ENCODE results near the gene PTPRK.

Gene PTPRK

DNA sequence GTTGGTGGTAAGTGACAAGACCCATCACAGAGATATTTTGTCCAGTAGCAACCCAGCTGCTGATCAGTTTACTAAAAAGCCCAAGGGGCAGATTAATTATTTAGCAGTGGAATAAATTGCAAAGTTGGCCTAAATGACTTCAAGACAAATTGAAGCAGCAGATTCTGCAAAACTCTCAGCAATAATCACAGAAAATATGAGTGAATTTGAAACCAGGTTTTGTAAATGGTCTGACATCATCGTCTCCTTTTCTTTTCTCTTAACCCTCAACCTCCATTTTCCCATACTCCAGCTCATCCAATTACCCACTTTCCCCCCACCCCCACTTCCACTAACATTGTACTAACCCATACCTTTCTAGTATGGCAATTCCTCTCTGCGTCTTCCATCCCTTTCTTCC, 11.3 kb upstream of the PTPRK start:
- Histone ChIP-seq H3K27me3 (ENCODE audit: control insufficient read depth, insufficient read depth, low read length) (no peaks in the 10 kb centered on the region), H3K4me3 (ENCODE audit: low read depth, low read length) (no peak overlapping the region), H3K9ac (ENCODE audit: low read depth, low read length) (no peak overlapping the region), H3K9me3 (ENCODE audit: control insufficient read depth, insufficient read depth, low read length) (no peaks in the 10 kb centered on the region), H3K36me3 (ENCODE audit: control insufficient read depth, insufficient read depth, low read length) (no peaks in the 10 kb centered on the region), H3K27ac (ENCODE audit: low read depth, low read length) (no peak overlapping the region), H3K4me1 (ENCODE audit: control insufficient read depth, insufficient read depth, low read length) (no peaks in the 10 kb centered on the region)

GRCh38 chr6:128528241-128528640, 7.8 kb upstream of the PTPRK start:
- H3K4me1 ChIP-seq (ENCODE audit: control insufficient read depth, insufficient read depth, low read length) = peaks cover 4% of the 10 kb centered on the region; the same call in 1 of the 2 replicates
- no peaks in the 10 kb centered on the region for H3K36me3 ChIP-seq (ENCODE audit: control insufficient read depth, insufficient read depth, low read length)
- H3K4me3 ChIP-seq (ENCODE audit: low read depth, low read length) = no peak overlapping the region
- no peaks in the 10 kb centered on the region for H3K9me3 ChIP-seq (ENCODE audit: control insufficient read depth, insufficient read depth, low read length)
- no peak overlapping the region for H3K27ac ChIP-seq (ENCODE audit: low read depth, low read length)
- H3K9ac ChIP-seq (ENCODE audit: low read depth, low read length) = no peak overlapping the region
- no peaks in the 10 kb centered on the region for H3K27me3 ChIP-seq (ENCODE audit: control insufficient read depth, insufficient read depth, low read length)

DNA sequence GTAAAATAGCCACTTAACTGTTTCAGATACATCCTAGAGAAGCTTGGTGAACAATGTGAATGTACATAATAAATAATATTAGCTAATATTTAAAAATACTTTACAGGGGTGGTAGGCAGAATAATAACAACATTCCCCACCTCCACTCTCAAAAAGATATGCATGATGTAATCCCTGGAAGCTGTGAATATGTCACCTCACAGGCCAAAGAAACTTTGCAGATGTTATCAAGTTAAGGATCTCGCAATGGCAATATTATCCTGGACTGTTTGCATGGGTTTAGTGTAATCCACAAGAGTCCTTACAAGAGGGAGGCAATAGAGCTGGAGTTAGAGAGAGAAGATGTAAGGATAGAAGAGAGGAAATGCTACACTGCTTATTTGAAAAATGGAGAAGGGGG, 7.0 kb upstream of the PTPRK start:
- peaks cover 4% of the 10 kb centered on the region; the same call in 1 of the 2 replicates for H3K4me1 ChIP-seq (ENCODE audit: control insufficient read depth, insufficient read depth, low read length)
- no peak overlapping the region for H3K9ac ChIP-seq (ENCODE audit: low read depth, low read length)
- H3K4me3 ChIP-seq (ENCODE audit: low read depth, low read length) = no peak overlapping the region
- H3K9me3 ChIP-seq (ENCODE audit: control insufficient read depth, insufficient read depth, low read length) = no peaks in the 10 kb centered on the region
- H3K36me3 ChIP-seq (ENCODE audit: control insufficient read depth, insufficient read depth, low read length) = no peaks in the 10 kb centered on the region
- no peak overlapping the region for H3K27ac ChIP-seq (ENCODE audit: low read depth, low read length)
- no peaks in the 10 kb centered on the region for H3K27me3 ChIP-seq (ENCODE audit: control insufficient read depth, insufficient read depth, low read length)

GRCh38 chr6:128526152-128526914, 5.9 kb upstream of the PTPRK start:
- H3K4me3 ChIP-seq (ENCODE audit: low read depth, low read length) = no peak overlapping the region
- H3K27me3 ChIP-seq (ENCODE audit: control insufficient read depth, insufficient read depth, low read length) = no peaks in the 10 kb centered on the region
- H3K27ac ChIP-seq (ENCODE audit: low read depth, low read length) = no peak overlapping the region

DNA sequence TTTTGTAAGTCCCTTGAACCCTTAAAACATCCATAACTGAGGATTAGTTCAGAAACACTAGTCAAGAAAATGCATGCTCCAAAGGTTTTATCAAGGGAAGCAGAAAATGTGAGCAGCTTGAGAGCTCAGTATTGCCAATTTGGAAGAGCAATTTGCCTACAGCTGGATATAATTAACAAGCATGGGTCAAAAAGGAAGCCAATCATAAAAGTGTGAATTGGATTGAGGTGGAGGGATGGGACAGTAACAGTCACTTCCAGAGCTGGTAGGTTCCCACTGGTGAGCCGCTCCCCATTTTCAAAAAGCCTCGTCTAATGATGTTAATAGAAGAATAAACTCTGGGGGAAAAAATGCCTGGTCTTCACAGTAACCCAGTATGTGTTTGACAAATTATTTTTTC, 5.0 kb upstream of the PTPRK start:
- H3K4me3 ChIP-seq (ENCODE audit: low read depth, low read length) = no peak overlapping the region
- peaks cover 8% of the 10 kb centered on the region; the same call in 1 of the 2 replicates for H3K4me1 ChIP-seq (ENCODE audit: control insufficient read depth, insufficient read depth, low read length)
- no peaks in the 10 kb centered on the region for H3K36me3 ChIP-seq (ENCODE audit: control insufficient read depth, insufficient read depth, low read length)
- H3K27ac ChIP-seq (ENCODE audit: low read depth, low read length) = no peak overlapping the region
- H3K9ac ChIP-seq (ENCODE audit: low read depth, low read length) = no peak overlapping the region
- no peaks in the 10 kb centered on the region for H3K9me3 ChIP-seq (ENCODE audit: control insufficient read depth, insufficient read depth, low read length)
- no peaks in the 10 kb centered on the region for H3K27me3 ChIP-seq (ENCODE audit: control insufficient read depth, insufficient read depth, low read length)

More at GRCh38 chr6:128526152-128526914, 5.9 kb upstream of the PTPRK start:
- H3K36me3 ChIP-seq (ENCODE audit: control insufficient read depth, insufficient read depth, low read length) = no peaks in the 10 kb centered on the region
- no peak overlapping the region for H3K9ac ChIP-seq (ENCODE audit: low read depth, low read length)
- no peaks in the 10 kb centered on the region for H3K9me3 ChIP-seq (ENCODE audit: control insufficient read depth, insufficient read depth, low read length)
- peaks cover 6% of the 10 kb centered on the region; the same call in 1 of the 2 replicates for H3K4me1 ChIP-seq (ENCODE audit: control insufficient read depth, insufficient read depth, low read length)

DNA sequence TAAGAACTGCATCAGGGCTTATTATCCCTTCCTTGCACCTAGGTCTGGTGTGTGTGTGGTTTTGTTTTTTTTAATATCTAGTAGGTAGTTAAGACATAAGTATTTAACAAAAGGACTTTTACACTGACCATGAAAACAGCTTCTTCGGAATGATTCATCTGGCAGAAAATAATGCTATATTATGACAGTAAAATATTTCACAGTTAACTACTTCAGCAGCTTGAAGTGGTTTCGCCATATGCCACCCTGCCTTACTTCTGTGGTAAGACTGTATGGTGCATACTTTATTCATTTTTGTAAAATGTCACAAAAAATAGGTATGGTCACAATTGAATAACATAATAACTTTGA, 858 bp upstream of the PTPRK start:
- H3K9me3 ChIP-seq (ENCODE audit: control insufficient read depth, insufficient read depth, low read length) = no peaks in the 10 kb centered on the region
- peak overlapping the region; percentile 97 for H3K9ac ChIP-seq (ENCODE audit: low read depth, low read length)
- no peaks in the 10 kb centered on the region for H3K36me3 ChIP-seq (ENCODE audit: control insufficient read depth, insufficient read depth, low read length)
- peaks cover 20% of the 10 kb centered on the region for H3K4me1 ChIP-seq (ENCODE audit: control insufficient read depth, insufficient read depth, low read length)
- peak overlapping the region; percentile 82 for H3K4me3 ChIP-seq (ENCODE audit: low read depth, low read length)
- no peaks in the 10 kb centered on the region for H3K27me3 ChIP-seq (ENCODE audit: control insufficient read depth, insufficient read depth, low read length)
- H3K27ac ChIP-seq (ENCODE audit: low read depth, low read length) = peak overlapping the region; percentile 96

GRCh38 chr6:128519931-128520435, 416 bp downstream of the PTPRK start:
- H3K4me3 ChIP-seq (ENCODE audit: low read depth, low read length) = peak overlapping the region; percentile 82

DNA sequence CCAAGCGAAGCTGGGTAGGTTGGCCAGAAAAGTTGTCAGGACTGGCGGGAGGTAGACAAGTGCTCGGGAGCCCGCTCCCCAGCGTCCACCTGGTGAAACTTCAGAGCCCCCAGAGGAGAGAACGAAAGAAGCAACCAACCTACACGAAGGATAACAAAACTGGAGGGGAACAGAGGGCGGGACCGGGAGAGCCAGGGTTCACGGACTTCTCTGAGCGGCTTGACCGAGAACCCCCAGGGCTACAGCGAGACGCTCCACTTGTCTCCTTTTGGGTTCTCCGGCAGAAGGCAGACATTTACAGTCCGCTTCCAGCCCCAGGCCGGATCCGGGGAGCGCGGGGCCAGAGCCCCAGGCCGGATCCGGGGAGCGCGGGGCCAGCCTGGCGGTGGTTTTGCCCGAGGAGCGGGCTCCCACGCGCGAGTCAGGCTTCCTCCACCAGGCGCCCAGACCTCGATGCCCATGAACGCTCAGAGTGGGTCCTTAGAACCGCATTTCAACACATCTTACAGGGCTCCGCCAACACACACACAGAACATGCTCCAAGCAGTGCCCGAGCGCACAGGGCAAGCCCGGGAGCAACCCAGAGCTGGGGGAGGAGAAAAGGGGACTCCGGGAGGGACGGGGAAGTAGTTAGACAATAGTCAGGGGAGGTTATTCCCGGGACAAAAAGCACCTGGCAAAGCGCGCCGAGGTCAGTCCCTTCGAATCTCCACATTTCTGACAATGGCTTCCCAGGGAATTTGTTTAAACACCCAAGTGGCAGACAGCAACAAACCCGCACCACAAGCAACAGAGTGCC, 1.1 kb downstream of the PTPRK start:
- Histone ChIP-seq H3K9me3 (ENCODE audit: control insufficient read depth, insufficient read depth, low read length) (no peaks in the 10 kb centered on the region), H3K27me3 (ENCODE audit: control insufficient read depth, insufficient read depth, low read length) (no peaks in the 10 kb centered on the region), H3K27ac (ENCODE audit: low read depth, low read length) (peak overlapping the region; percentile 93), H3K36me3 (ENCODE audit: control insufficient read depth, insufficient read depth, low read length) (no peaks in the 10 kb centered on the region), H3K4me3 (ENCODE audit: low read depth, low read length) (peak overlapping the region; percentile 82), H3K4me1 (ENCODE audit: control insufficient read depth, insufficient read depth, low read length) (peaks cover 21% of the 10 kb centered on the region), H3K9ac (ENCODE audit: low read depth, low read length) (peak overlapping the region; percentile 97)

More at GRCh38 chr6:128519931-128520435, 416 bp downstream of the PTPRK start:
- Histone ChIP-seq H3K9ac (ENCODE audit: low read depth, low read length) (peak overlapping the region; percentile 97), H3K4me1 (ENCODE audit: control insufficient read depth, insufficient read depth, low read length) (peaks cover 21% of the 10 kb centered on the region), H3K27ac (ENCODE audit: low read depth, low read length) (peak overlapping the region; percentile 93), H3K36me3 (ENCODE audit: control insufficient read depth, insufficient read depth, low read length) (no peaks in the 10 kb centered on the region), H3K27me3 (ENCODE audit: control insufficient read depth, insufficient read depth, low read length) (no peaks in the 10 kb centered on the region), H3K9me3 (ENCODE audit: control insufficient read depth, insufficient read depth, low read length) (no peaks in the 10 kb centered on the region)

GRCh38 chr6:128518434-128519131, 1.8 kb downstream of the PTPRK start:
- Histone ChIP-seq H3K27me3 (ENCODE audit: control insufficient read depth, insufficient read depth, low read length) (no peaks in the 10 kb centered on the region), H3K9me3 (ENCODE audit: control insufficient read depth, insufficient read depth, low read length) (no peaks in the 10 kb centered on the region), H3K9ac (ENCODE audit: low read depth, low read length) (peak overlapping the region; percentile 97; the same call in 1 of the 2 replicates), H3K4me3 (ENCODE audit: low read depth, low read length) (peak overlapping the region; percentile 82), H3K27ac (ENCODE audit: low read depth, low read length) (no peak overlapping the region), H3K4me1 (ENCODE audit: control insufficient read depth, insufficient read depth, low read length) (peaks cover 21% of the 10 kb centered on the region), H3K36me3 (ENCODE audit: control insufficient read depth, insufficient read depth, low read length) (no peaks in the 10 kb centered on the region)

DNA sequence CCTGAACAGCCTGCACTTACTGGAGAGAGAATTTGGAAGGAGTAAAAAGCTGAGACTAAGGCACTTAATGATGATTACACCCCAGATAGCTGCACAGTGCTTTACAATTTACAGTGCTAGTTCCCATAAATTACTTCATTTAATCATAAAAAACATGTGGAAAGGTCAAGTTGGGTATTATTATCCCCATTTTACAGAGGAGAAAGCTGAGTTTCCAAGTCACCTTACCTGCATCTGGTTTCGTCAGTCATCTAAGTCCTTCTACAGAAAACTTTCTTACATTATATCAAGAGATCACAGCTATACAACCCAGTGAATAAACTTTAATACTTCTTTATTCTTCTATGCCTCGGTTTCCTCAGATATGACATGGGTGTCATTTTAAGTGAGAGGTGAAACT, 3.3 kb downstream of the PTPRK start:
- Histone ChIP-seq H3K4me1 (ENCODE audit: control insufficient read depth, insufficient read depth, low read length) (peaks cover 21% of the 10 kb centered on the region), H3K36me3 (ENCODE audit: control insufficient read depth, insufficient read depth, low read length) (no peaks in the 10 kb centered on the region), H3K4me3 (ENCODE audit: low read depth, low read length) (no peak overlapping the region), H3K9ac (ENCODE audit: low read depth, low read length) (no peak overlapping the region), H3K9me3 (ENCODE audit: control insufficient read depth, insufficient read depth, low read length) (no peaks in the 10 kb centered on the region), H3K27ac (ENCODE audit: low read depth, low read length) (no peak overlapping the region), H3K27me3 (ENCODE audit: control insufficient read depth, insufficient read depth, low read length) (no peaks in the 10 kb centered on the region)
